Measurements from ENCODE around the gene N4BP2L2.

The N4BP2L2 gene

DNA sequence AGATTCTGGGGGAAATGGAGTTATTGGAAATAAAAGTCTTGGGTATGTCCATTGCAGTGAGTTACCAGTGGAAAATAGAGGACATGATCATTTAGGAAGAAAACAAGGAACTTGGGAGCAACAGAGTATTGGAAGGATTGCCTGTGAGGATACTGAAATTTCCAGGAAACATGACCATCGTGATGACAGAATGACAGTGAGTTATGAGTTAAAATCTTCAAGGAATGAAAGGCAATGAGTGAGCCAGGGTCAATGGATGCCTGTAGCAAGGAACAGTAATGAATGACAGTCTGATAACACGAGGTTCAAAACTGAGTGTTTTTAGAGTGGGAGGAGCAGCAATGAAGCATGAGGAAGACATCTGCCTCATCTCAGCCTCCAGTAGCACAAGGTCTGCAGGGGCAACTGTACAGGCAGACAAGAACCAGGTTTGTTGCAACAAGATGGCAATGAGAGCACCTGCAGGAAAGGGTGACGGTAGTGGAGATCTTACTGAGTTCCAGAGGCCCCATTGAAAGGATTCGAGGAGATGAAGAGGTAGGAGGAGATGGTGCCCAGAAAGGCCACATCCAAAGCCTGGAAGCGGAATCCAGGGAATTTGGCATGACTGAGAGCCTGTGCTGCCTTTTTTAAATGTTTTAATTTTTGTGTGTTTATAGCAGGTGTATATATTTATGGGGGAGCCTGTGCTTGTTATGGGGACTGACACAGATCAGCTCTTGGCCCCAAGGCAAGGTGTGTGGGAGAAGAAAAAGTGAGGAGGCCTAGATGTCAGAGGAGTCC, 154.6 kb downstream of the N4BP2L2 start:
- TF ChIP-seq CTCF (IDR thresholded peaks at IDR 0.05; ENCODE audit: low read depth, low read length), result no peak
- in situ Hi-C loops (cut with HindIII; ENCODE audit: low sequenced_read_pairs), result no loop called here
- no peak for DNase-seq (ENCODE audit: low read depth, low spot score)
- H3K4me3 ChIP-seq (ENCODE audit: low read depth, low read length), result no peak overlapping the region

Measured in astrocyte of the spinal cord (primary cell).